HG02981 (cell line): ENCODE results near the gene JOSD2.

Experiments used
- ATAC-seq: cut with Tn5 transposase; IDR thresholded peaks from one replicate; pipeline ENCODE4 v1.9.1; 2021; ENCODE audit warnings: mild to moderate bottlenecking, moderate library complexity; ENCODE audit not compliant: unreplicated experiment

JOSD2 gene

GRCh38 chr19:50496189-50497021 lies 14.6 kb downstream of the JOSD2 start:
- no peak for ATAC-seq

GRCh38 chr19:50495020-50495531 lies 15.9 kb downstream of the JOSD2 start:
- ATAC-seq, result no peak

GRCh38 chr19:50494186-50495019 lies 16.6 kb downstream of the JOSD2 start:
- no peak for ATAC-seq

GRCh38 chr19:50493171-50493570 lies 17.8 kb downstream of the JOSD2 start:
- ATAC-seq, result no peak

GRCh38 chr19:50492303-50493052 lies 18.5 kb downstream of the JOSD2 start:
- no peak for ATAC-seq

GRCh38 chr19:50490991-50491472 lies 20.0 kb downstream of the JOSD2 start:
- no peak for ATAC-seq

GRCh38 chr19:50490411-50490811 lies 20.6 kb downstream of the JOSD2 start:
- no peak for ATAC-seq

- ATAC-seq, result no peak
Observed at GRCh38 chr19:50489461-50490011, 21.5 kb downstream of the JOSD2 start.

- ATAC-seq, result no peak
Observed at GRCh38 chr19:50488389-50489194, 22.4 kb downstream of the JOSD2 start.

GRCh38 chr19:50486823-50487515 lies 24.0 kb downstream of the JOSD2 start:
- ATAC-seq, result no peak

GRCh38 chr19:50485284-50485955 lies 25.6 kb downstream of the JOSD2 start:
- no peak for ATAC-seq

- no peak for ATAC-seq
Observed at GRCh38 chr19:50482916-50483315, 28.1 kb downstream of the JOSD2 start.

GRCh38 chr19:50482271-50482855 lies 28.6 kb downstream of the JOSD2 start:
- no peak for ATAC-seq

GRCh38 chr19:50481351-50482149 lies 29.4 kb downstream of the JOSD2 start:
- ATAC-seq, result no peak

GRCh38 chr19:50480281-50481111 lies 30.5 kb downstream of the JOSD2 start:
- ATAC-seq, result no peak

GRCh38 chr19:50479761-50480251 lies 31.2 kb downstream of the JOSD2 start:
- ATAC-seq, result no peak
